ENCODE results near the gene LCMT2.

The LCMT2 gene

DNA sequence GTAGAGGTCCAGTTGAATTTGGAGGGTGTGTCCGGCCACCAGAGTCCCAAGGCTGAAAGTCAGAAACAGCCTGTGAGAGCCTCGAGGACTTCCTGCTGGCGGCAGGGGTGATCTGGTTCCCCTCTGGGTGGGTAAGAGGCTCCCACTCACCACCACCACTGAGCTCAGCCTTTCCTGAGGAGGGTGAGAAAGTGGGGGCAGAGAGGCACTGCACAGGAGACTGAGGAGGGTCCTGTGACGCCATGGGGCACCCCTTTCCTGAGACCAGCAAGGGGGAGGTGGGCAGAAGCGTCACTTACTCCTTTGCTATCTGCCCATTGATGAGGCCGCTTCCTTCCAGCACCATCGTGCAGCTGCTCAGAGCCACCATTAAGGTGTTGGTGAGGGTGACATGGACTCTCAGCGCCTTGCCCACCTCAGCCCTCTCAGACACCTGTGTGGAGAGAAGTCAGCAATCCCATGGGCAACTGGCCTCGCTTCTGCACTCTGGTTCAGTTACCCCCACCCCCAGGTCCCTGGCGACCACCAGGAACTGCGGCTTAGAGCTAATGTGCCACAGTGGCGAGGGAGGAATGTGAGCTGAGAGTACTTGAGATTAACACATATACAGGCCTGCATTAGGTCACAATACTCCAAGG, 53.7 kb downstream of the LCMT2 start:
- DNase-seq (ENCODE audit: low read depth in 2 of 2) = no peak

DNA sequence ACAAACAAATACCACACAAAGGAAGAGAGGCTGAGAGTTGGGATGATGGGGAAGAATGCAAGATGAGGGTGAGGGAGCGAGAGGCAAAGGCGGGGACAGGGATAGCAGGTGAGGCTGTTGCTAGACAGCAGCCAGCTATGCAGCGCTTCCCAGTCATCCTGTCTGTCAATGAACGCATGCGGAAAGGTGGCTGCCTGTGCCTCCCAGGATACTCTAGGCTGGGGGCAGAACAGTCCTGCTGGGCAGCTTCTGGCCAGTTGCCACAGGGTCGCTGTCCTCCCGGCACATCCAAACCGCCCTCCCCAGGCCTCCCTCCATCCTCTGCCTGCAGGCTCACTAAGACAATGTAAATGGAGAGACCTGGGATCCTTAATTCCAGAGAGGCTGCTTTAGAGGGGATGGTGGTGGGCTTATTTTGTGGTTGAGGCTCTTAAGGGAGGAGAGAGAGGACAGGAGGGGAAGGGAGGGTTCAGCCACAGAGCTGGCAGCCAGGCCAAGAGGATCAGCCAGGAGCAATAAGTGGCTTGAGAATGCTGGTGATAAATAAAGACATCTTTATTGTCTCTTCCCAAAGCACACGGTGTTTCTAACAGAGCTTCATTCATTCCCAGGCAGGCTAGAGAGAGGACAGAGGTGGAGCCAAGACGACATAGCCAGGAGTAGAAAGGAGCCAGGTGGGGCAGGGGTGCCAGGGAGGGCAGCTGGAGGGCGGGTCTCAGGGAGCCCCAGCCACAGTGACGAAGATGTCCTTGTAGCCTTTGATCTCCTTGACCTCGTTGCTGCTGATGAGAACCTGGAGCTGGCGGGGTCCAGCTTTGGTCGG, 54.4 kb downstream of the LCMT2 start:
- DNase-seq (ENCODE audit: low read depth in 2 of 2) = no peak

DNA sequence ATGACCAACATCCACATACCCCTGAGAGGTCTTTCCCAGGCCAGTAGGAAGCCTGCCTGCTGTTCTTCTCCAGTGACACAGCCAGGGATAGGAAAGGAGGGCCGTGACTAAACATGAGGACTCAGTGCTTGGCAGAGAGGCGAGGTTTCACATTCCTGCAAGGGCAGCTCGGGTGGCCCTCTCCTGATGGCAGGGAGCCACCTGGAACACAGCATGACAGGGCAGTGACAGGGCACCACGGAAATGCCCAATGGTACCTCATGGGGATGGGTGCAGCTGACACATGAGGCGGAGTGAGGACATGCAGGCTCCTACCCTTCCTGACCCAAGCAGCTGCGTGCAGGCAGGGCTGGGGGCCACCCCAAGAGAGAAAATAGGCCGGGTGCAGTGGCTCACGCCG, 56.2 kb downstream of the LCMT2 start:
- no peak for DNase-seq (ENCODE audit: low read depth in 2 of 2)

Data from stimulated activated CD8-positive, alpha-beta memory T cell treated with anti-CD3 and anti-CD28 coated beads, Interleukin-7, amount 100 ng/mL, for 4 hours (primary cell).